Uterus (tissue), 4 donors: ENCODE data around the gene FAM3D. TPM values are rescaled to one million over a fixed set of nuclear protein-coding genes. Genes with fewer than 3 reads are reported as not detected.
"Not testable (repeated sequence)": the region's sequence is repeated elsewhere in the genome, so short reads cannot be mapped to it uniquely, and the experiment has no call there.

Experiments
- DNase-seq, 2 donors: peaks; one replicate each; pipeline ENCODE4 v3.0.0-alpha.2; 2019 to 2020
- H3K27ac ChIP-seq, 2 donors: fragments of 200-600 bp; sonication (generic); 1 replicate in 1 of 2; 2 replicates in 1 of 2; pipeline ENCODE4 v1.5.1; 2016 to 2018
- H3K27me3 ChIP-seq, 2 donors: fragments of 200-600 bp; sonication (generic); one replicate each; pipeline ENCODE4 v1.5.1; 2018 to 2019; ENCODE audit warnings: control low read depth in 1 of 2
- H3K36me3 ChIP-seq, 2 donors: fragments of 200-600 bp; sonication (generic); one replicate each; pipeline ENCODE4 v1.5.1; 2019; ENCODE audit warnings: control low read depth in 1 of 2
- H3K4me1 ChIP-seq, 2 donors: fragments of 200-600 bp; sonication (generic); one replicate each; pipeline ENCODE4 v1.5.1; 2018 to 2019; ENCODE audit warnings: control low read depth in 1 of 2
- H3K4me3 ChIP-seq, 2 donors: fragments of 200-600 bp; sonication (generic); 1 replicate in 1 of 2; 2 replicates in 1 of 2; pipeline ENCODE4 v1.5.1; 2018 to 2019; ENCODE audit warnings: mild to moderate bottlenecking in 1 of 2
- H3K9me3 ChIP-seq, 2 donors: fragments of 200-600 bp; sonication (generic); one replicate each; pipeline ENCODE4 v1.5.1; 2019; ENCODE audit warnings: control low read depth in 1 of 2
- CTCF ChIP-seq, 4 experiments: fragments of 200-600 bp in 2 of 4; fragments of 450-650 bp in 2 of 4; sonication (generic) in 2 of 4; IDR thresholded peaks; one replicate each; pipeline ENCODE4 v1.5.1; 2016 to 2019; ENCODE audit warnings: antibody characterized with exemption in 4 of 4, mild to moderate bottlenecking in 2 of 4, moderate library complexity in 1 of 4
- POLR2A ChIP-seq, 2 donors: fragments of 450-650 bp; IDR thresholded peaks; one replicate each; pipeline ENCODE4 v1.6.1; 2016; ENCODE audit warnings: antibody characterized with exemption in 2 of 2, mild to moderate bottlenecking in 1 of 2, moderate library complexity in 1 of 2
- intact Hi-C: fragments of 100-400 bp; cut with DNase I; formaldehyde crosslinking; loops from one replicate; pipeline ENCODE4 v1.15.1; 2023; ENCODE audit warnings: low total_unique reads
- total RNA-seq, 4 donors: library from RNA; depleted of rRNA in 3 of 4; stranded (reverse); fragments of >200 nt in 3 of 4; gene quantifications; one replicate each; pipeline versions ENCODE4 v1.1.0 to v1.2.4, GENCODE V29; 2014 to 2023
- donor health status: DM: yes; HTN: yes; CAD: no.

The FAM3D gene
- total RNA-seq, 4 donors from 2014 or later, result 0.83 TPM; not detected in 3

GRCh38 chr3:58707390-58707930, 40.9 kb upstream of the FAM3D start:
- Histone ChIP-seq H3K27ac (no peak overlapping the region), H3K9me3 (no peaks in the 10 kb centered on the region), H3K4me1 (no peaks in the 10 kb centered on the region), H3K4me3 (no peak overlapping the region), H3K36me3 (no peaks in the 10 kb centered on the region), H3K27me3 (no peaks in the 10 kb centered on the region)
- no peak for DNase-seq
- intact Hi-C loops, result no loop called here
- TF ChIP-seq POLR2A (IDR thresholded peaks at IDR 0.05) (no peak), CTCF (IDR thresholded peaks at IDR 0.05) (no peak)

- Histone ChIP-seq H3K9me3 (no peaks in the 10 kb centered on the region), H3K27me3 (no peaks in the 10 kb centered on the region), H3K4me1 (no peaks in the 10 kb centered on the region), H3K4me3 (no peak overlapping the region), H3K36me3 (no peaks in the 10 kb centered on the region), H3K27ac (no peak overlapping the region)
- no peak for DNase-seq
- TF ChIP-seq CTCF (IDR thresholded peaks at IDR 0.05) (no peak), POLR2A (IDR thresholded peaks at IDR 0.05) (no peak)
- intact Hi-C loops, result no loop called here
These were observed 40.0 kb upstream of the FAM3D start for GRCh38 chr3:58706395-58707167.

- no peaks in the 10 kb centered on the region for H3K36me3 ChIP-seq
- H3K27me3 ChIP-seq, result no peaks in the 10 kb centered on the region
- TF ChIP-seq POLR2A (IDR thresholded peaks at IDR 0.05) (no peak), CTCF (IDR thresholded peaks at IDR 0.05) (no peak)
- intact Hi-C loops, result no loop called here
- H3K4me3 ChIP-seq, result no peak overlapping the region
- DNase-seq, result no peak
- H3K9me3 ChIP-seq, result no peaks in the 10 kb centered on the region
- no peak overlapping the region for H3K27ac ChIP-seq
- no peaks in the 10 kb centered on the region for H3K4me1 ChIP-seq
These were observed 38.2 kb upstream of the FAM3D start for GRCh38 chr3:58704745-58705144.

- DNase-seq, H3K36me3 ChIP-seq, H3K27ac ChIP-seq, H3K4me1 ChIP-seq, H3K9me3 ChIP-seq, H3K27me3 ChIP-seq, intact Hi-C loops, H3K4me3 ChIP-seq: not testable (repeated sequence)
These were observed 37.7 kb upstream of the FAM3D start for GRCh38 chr3:58704304-58704703.

- intact Hi-C loops, result no loop called here
- no peaks in the 10 kb centered on the region for H3K27me3 ChIP-seq
- DNase-seq, result no peak
- H3K4me3 ChIP-seq, result no peak overlapping the region
- TF ChIP-seq POLR2A (IDR thresholded peaks at IDR 0.05), result no peak
- TF ChIP-seq CTCF (IDR thresholded peaks at IDR 0.05), result no peak
- H3K4me1 ChIP-seq, result no peaks in the 10 kb centered on the region
- H3K36me3 ChIP-seq, result no peaks in the 10 kb centered on the region
- H3K27ac ChIP-seq, result no peak overlapping the region
- H3K9me3 ChIP-seq, result no peaks in the 10 kb centered on the region
These were observed 31.7 kb upstream of the FAM3D start for GRCh38 chr3:58698246-58698645.
